Muscle of arm (tissue), 12 donors: ENCODE results near the gene XRCC4. TPM values are rescaled to one million over a fixed set of nuclear protein-coding genes. Genes with fewer than 3 reads are reported as not detected.
"Not testable (repeated sequence)": the region's sequence is repeated elsewhere in the genome, so short reads cannot be mapped to it uniquely, and the experiment has no call there.

ENCODE experiments used
- DNase-seq: peaks from one replicate; pipeline ENCODE4 v3.0.0-alpha.2; 2013
- polyA plus RNA-seq, 12 donors: library from polyadenylated mRNA; unstranded; fragments of 120-200 nt; gene quantifications; one replicate each; pipeline ENCODE4 v1.2.1, GENCODE V29; 2013; ENCODE audit not compliant: insufficient read length in 12 of 12

Gene XRCC4
- polyA plus RNA-seq, 12 donors = 5.0 to 9.3 (median 6.8) TPM; not detected in 2

- DNase-seq = no peak
Measured at GRCh38 chr5:83109380-83109779, 32.0 kb downstream of the XRCC4 start.

- peak; percentile 21 for DNase-seq
Measured at GRCh38 chr5:83115816-83116215, 38.5 kb downstream of the XRCC4 start.

DNA sequence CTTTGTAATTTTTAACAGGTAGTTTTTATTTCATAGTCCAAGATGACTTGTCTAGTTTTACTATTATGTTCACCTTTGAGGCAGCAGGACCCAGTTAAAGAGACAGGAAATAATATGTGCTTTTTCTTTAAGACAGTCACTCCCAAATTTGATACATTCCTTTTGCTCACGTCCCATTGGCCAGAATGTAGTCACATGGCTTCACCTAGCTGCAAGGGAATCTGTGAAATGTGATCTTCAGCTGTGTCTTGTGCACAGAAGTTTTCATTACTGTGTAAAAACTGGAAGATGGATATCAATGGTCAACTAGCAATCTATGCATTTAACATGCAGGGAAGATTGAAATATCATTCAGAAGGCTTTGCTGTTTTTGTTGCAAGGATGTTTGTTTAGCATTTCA lies 41.1 kb downstream of the XRCC4 start:
- no peak for DNase-seq

GRCh38 chr5:83118976-83119375 lies 41.6 kb downstream of the XRCC4 start:
- peak; percentile 14 for DNase-seq

DNA sequence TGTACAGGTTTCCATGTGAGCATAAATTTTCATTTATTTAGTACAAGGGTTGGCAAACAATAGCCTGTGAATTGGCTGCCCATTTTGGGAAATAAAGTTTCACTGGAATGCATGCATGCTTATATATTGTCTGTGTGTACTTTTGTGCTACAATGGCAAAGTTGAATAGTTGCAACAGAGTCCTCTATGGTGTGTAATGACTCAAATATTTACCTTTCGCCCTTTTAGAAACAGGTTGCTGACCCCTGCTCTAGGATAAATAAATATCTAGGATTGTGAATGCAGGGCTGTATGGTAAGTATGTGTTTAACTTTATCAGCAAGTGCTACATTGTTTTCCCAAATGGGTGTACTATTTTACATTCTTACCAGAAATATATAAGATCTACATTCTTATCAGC lies 47.2 kb downstream of the XRCC4 start:
- DNase-seq = no peak

DNA sequence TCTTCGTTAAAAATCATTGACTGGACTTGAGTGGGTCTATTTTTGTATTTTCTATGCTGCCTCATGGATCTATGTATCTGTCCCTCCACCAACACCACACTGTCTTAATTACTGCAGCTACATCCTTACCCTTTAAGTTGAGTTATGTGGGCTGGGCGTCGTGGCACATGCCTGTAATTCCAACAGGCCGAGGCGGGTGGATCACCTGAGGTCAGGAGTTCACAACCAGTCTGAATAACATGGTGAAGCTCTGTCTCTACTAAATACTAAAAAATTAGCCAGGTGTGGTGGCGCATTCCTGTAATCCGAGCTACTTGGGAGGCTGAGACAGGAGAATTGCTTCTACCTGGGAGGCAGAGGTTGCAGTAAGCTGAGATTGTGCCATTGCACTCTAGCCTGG lies 48.2 kb downstream of the XRCC4 start:
- DNase-seq = no peak

- DNase-seq = no peak
Measured at GRCh38 chr5:83126501-83126900, 49.2 kb downstream of the XRCC4 start.

GRCh38 chr5:83133797-83134196 lies 56.5 kb downstream of the XRCC4 start:
- no peak for DNase-seq

DNA sequence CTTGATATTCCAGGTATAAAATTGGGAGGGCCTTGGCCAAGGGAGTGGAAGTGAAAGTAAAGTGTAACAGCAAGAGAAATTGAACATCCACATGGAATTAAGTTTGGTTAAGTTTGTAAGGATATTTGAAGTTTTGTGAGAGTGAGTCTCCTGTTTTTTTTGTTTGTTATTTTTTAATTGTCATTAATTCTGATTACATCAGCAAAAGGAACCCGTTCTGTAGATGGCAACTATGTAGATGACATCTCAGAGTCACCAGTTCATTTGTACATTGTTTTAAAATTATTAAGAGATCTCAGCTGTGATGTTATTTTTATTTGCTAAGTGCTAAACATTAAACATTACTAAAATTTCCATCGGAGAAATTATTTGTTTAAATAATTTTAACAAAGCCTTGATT lies 65.2 kb downstream of the XRCC4 start:
- no peak for DNase-seq

DNA sequence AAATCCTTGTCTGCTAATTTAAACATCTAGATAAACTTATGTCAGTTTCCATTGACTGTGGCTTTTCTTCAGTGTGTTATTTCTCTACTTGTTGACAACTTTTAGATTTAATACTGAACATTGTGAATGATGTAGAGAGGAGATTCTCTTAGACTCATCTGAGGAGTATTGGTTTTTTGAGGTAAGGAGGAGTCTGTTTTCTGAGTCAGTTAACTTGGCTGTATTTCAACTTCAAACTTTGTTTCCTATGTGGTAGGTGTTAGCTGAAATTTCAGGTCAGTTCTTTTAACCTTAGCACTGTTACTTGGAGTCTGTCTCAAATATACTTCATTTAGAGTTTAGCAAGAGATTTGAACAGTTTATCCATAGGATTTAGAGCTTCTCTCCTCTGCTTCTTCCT lies 67.9 kb downstream of the XRCC4 start:
- DNase-seq = no peak

DNA sequence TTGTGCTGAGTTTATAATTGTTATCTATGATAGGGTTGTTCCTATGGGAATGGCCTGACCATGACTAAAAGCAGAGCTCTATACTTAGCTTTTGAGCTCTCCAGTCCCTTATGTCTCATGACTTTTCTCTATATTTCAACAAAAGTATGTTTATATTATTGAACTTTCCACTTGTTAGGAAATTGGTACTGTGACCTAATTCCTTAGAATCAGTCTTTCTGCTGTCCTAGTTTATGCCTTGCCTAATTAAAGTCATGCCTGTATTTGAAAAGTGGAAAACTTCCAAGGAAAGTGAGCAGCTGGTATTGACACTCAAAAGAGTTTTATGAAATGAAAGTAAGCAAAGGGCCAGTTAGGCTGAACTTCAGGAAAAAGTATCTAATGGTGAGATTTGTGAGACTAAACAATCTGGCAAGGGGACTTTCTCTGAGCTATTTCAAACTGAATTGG lies 68.6 kb downstream of the XRCC4 start:
- peak; percentile 47 for DNase-seq

- DNase-seq = no peak
Measured at GRCh38 chr5:83146441-83146840, 69.1 kb downstream of the XRCC4 start.

DNA sequence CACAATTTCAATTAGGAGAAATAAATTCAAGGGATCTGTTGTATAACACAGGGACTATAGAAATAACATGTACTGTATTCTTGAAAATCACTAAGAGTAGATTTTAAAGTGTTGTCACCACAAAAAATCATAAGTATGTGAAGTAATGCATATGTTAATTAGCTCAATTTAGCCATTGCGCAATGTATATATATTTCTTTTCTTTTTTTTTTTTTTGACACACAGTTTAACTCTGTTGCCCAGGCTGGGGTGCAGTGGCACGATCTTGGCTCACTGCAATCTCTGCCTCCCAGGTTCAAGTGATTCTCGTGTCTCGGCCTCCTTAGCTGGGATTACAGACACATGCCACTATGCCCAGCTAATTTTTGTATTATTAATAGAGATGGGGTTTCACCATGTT lies 70.2 kb downstream of the XRCC4 start:
- DNase-seq = no peak

DNA sequence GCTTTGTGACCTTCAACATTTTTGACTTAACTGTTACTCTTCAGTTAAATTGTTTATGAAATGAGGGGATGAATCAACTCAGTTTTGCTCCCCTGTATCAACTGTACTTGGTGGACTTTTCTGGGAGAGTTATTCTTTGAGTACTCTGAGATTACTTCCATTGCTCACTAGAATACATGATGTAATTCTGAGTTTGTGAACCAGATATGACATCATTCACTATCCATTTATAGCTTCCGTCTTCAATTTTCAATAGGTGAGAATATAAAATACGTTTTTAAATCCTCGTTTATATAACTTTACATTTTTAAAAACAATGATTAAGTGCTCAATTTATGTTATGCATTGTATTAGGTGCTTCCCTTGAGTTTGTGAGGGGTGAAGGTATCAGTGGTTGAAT lies 71.0 kb downstream of the XRCC4 start:
- no peak for DNase-seq

DNA sequence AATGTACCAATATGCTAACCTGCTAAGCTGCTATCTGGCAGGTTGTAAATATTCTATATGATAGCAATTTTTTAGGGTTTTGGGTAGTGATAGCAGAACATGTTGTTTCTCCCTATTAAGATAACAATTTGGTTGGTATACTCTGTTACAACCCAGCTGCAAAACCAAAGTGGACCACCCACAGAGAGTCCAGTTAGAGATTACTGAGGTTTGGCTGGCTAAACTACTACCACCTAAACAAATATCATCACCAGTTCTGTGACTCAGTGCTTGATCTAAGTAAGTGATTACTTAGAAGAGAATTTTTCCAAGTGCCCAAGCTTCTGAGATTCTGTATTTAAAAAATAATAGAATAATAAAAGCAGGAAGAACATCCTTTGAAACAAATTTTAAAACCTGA lies 72.3 kb downstream of the XRCC4 start:
- DNase-seq = no peak

GRCh38 chr5:83151821-83152220 lies 74.5 kb downstream of the XRCC4 start:
- no peak for DNase-seq

GRCh38 chr5:83152996-83153395 lies 75.6 kb downstream of the XRCC4 start:
- DNase-seq = not testable (repeated sequence)

- DNase-seq = no peak
Measured at GRCh38 chr5:83156001-83156400, 78.7 kb downstream of the XRCC4 start.

DNA sequence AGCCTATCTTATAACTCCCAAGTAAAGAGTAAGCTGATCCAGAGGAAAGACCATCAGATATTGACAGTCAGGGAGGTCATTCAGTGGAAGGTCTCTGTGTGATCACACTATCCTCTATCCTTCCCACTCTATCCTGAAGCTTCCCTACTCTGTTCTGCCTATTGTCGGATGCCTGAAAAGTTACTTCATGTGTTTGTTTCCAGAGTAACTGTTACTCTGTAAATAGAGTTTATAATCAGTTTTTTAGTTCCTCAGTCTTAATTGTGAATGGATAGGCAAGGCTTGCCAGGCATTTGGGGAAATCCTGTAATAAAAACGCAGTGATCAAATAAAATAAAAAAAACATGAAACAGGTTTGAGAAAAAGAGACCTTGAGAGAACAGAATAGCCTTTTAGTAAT lies 79.8 kb downstream of the XRCC4 start:
- no peak for DNase-seq

DNA sequence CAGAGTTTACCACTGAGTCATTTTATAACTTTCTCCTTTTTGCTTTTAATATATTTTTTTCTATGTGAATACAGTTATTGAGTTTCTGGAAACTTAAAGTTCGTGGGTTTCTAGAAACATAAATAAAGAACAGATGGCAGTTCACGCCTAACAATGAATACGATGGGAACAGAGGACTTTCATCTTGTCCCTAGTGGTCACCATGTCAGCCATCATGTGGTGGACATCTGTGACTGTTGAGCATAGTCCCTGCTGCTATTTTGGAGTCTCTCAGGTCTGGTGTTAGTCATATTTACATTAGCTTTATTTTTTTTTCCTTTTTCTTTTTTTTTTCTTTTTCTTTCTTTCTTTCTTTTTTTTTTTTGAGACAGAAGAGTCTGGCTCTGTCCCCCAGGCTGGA lies 85.3 kb downstream of the XRCC4 start:
- peak; percentile 23 for DNase-seq

- no peak for DNase-seq
Measured at GRCh38 chr5:83167538-83167937, 90.2 kb downstream of the XRCC4 start.

DNA sequence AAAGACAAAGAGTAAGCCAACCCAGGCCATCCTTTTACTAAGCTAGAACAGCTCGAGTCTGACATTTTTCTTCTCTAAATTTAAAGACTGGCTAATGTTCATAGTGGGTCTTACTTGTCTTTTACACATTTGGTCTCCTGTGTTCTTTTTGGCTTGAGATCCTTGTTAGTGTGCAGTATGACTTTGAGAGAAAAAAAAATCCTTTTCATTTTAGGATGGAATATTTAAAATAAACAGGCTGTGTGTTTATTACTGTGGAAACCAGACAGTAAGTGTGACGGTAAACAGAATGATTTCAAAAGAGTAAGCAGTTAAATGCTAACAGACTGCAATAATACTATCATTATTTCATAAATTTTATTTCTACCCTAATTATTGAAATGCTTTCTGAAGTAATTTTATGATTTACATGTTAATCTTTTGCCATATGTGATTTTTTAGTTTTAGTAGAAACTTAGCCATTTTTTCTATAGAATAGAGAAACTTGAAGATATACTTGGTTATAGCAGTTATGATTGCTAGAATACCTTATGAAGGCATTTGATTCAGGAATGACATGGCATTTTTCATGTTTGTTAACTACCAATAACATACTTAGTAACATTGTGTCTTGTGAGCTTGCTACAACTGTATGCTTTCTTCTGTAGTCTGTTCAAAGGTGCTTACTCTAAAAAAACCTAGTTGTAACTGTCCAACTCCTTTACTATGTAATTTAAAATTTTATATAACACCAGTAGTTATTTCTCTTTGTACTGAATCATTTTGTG lies 92.4 kb downstream of the XRCC4 start:
- no peak for DNase-seq

DNA sequence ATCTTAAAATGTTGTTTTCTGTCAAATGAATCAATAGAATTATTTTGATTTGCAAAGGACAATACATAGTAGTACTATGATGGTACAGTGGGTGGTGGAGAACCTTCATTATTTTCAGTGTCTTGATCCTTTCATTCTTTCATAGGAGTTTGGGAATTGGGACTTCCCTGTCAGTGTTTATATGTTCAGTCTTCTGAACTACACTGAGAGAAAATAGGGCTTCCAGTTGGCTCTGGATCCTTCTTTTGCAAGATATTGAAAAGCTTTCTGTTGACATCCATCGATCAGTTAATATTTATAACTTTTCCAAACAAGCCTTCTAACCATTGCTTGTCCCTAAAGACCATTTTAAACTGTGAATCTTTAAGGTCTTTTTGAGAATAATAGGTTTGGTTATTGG lies 94.7 kb downstream of the XRCC4 start:
- no peak for DNase-seq

DNA sequence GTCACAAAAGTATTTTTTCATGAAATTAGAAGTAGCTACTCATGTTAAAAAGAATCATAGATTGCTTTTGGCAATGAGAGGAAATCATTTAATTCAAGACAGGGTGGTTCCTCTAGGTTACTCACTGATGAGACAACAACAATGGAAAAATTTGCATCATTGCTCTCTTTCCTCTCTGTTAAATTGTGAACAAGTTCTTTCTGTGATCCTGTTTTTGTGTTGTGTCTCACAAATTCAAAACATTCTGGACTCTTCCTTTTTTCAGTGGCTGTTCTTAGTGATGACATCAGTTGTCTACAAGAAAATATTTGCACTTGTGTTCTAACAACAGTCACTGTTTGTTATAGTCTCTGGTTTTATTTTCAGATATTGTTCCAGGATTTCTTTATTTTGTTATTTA lies 95.3 kb downstream of the XRCC4 start:
- peak; percentile 18 for DNase-seq
